Testis (tissue), 2 donors: ENCODE results near the gene ARIH2.

Experiments
- CTCF ChIP-seq, 3 experiments: fragments of 450-650 bp in 2 of 3; fragments of 200-600 bp in 1 of 3; sonication (generic) in 1 of 3; IDR thresholded peaks; one replicate each; pipeline ENCODE4 v1.5.1; 2016 to 2019; ENCODE audit warnings: antibody characterized with exemption in 3 of 3, mild to moderate bottlenecking in 2 of 3, moderate library complexity in 1 of 3
- POLR2A ChIP-seq: fragments of 450-650 bp; IDR thresholded peaks from one replicate; pipeline ENCODE4 v1.6.1; 2017; ENCODE audit warnings: antibody characterized with exemption, mild to moderate bottlenecking, moderate library complexity

- no peak for TF ChIP-seq CTCF (IDR thresholded peaks at IDR 0.05)
- no peak for TF ChIP-seq POLR2A
These were observed 21.7 kb upstream of the ARIH2 start for GRCh38 chr3:48896936-48897335.
